Measurements from ENCODE around the gene BAIAP3. TPM values are rescaled to one million over a fixed set of nuclear protein-coding genes. Genes with fewer than 3 reads are reported as not detected.

The BAIAP3 gene
- total and polyA plus RNA-seq, 2 of the 8 experiments (the other 6 are each of a cell fraction or from before 2014, with no cell fraction given) = 2.9 to 6.8 TPM

DNA sequence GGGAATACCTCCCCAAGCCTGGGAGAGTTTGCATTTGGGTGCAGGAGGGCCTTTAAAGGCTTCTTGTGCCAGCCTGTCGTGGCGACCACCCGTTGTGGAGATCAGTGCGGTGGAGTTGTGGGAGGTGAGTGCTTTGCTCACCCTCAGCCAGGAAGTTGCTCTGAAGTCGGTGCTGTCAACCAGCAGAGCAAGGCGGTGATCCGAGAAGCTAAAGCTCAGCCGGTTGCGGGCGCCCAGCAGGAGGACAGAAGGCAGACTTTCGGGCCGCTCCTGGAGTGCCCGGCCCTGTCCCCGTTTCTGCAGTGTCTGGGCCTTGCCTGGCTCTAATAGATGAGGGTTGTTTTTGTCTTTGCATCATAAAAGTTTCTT, 22.6 kb upstream of the BAIAP3 start:
- WGBS, 2 experiments (ENCODE audit: extremely low coverage in 1 of 2, insufficient coverage in 1 of 2, insufficient read length in 1 of 2, insufficient replicate concordance in 2 of 2, low coverage in 1 of 2, low lambda C conversion rate in 2 of 2, missing lambda C conversion rate in 1 of 2) = 28% methylated on average over 14 of the region's 14 CpGs; no CpG with 5 or more reads in 1 of the 2 experiments
- Histone ChIP-seq H3K23ac (ENCODE audit: insufficient read length) (no peak overlapping the region), H3K56ac (replicated peaks; ENCODE audit: insufficient read length, low read depth, low read length) (no peak overlapping the region), H2BK5ac (ENCODE audit: low read depth, low read length) (no peak overlapping the region), H2AK5ac (ENCODE audit: low read depth, low read length) (no peak overlapping the region; the same call in 1 of the 2 replicates), H3K23me2 (ENCODE audit: low read depth, low read length) (peaks cover 22% of the 10 kb centered on the region), H3K79me2 (ENCODE audit: control insufficient read depth in 1 of 2, insufficient read depth in 2 of 2, low read length in 2 of 2) (peaks cover 36 to 60% of the 10 kb centered on the region in 2 experiments), H2BK15ac (ENCODE audit: low read length) (no peak overlapping the region), H3K4me3 (ENCODE audit: extremely low read depth in 1 of 4, insufficient read depth in 2 of 4, low read depth in 3 of 4, low read length in 4 of 4) (peak overlapping the region; percentile 89 to 98 (median 96)), H2BK20ac (ENCODE audit: low read length) (no peak overlapping the region), H4K91ac (replicated peaks; ENCODE audit: insufficient read length, low read length) (no peak overlapping the region), H3K4me1 (replicated peaks in 1 of 4; ENCODE audit: control insufficient read depth in 3 of 4, insufficient read depth in 4 of 4, low read length in 3 of 4) (peaks cover 0 to 12% (median 5%) of the 10 kb centered on the region in 4 experiments; a peak in 5 of 7 replicates), H3K4me2 (ENCODE audit: insufficient read depth in 1 of 2, low read depth in 2 of 2, low read length in 2 of 2) (peak overlapping the region; percentile 96 to 99), H2AFZ (ENCODE audit: low read length) (no peak overlapping the region), H3K36me3 (ENCODE audit: control insufficient read depth in 2 of 4, insufficient read depth in 4 of 4, low read length in 3 of 4) (peaks cover 9 to 30% (median 18%) of the 10 kb centered on the region in 4 experiments; a peak in 7 of 8 replicates), H3K14ac (ENCODE audit: insufficient read length) (no peak overlapping the region), H3K9me3 (ENCODE audit: insufficient read depth in 2 of 2, low read depth in 1 of 2, low read length in 1 of 2) (no peaks in the 10 kb centered on the region), H3K27ac (ENCODE audit: low read depth, low read length) (no peak overlapping the region; the same call in 1 of the 2 replicates), H3K79me1 (ENCODE audit: low read depth, low read length) (peaks cover 3% of the 10 kb centered on the region; the same call in 1 of the 2 replicates), H4K8ac (ENCODE audit: extremely low read depth, insufficient read depth, low read length) (no peak overlapping the region), H4K20me1 (replicated peaks in 1 of 2; ENCODE audit: control insufficient read depth in 1 of 2, insufficient read depth in 2 of 2, low read length in 2 of 2) (peaks cover 45 to 47% of the 10 kb centered on the region in 2 experiments), H4K5ac (ENCODE audit: insufficient read length, low read depth, low read length) (no peak overlapping the region), H3K9ac (replicated peaks in 1 of 4; ENCODE audit: extremely low read depth in 1 of 4, low read depth in 3 of 4, low read length in 3 of 4) (peak overlapping the region in 3 of 4 experiments; percentile 95 to 100 (median 100); a peak in 5 of 7 replicates), H2BK12ac (ENCODE audit: low read depth, low read length) (no peak overlapping the region), H3K18ac (ENCODE audit: extremely low read depth, low read length) (no peak overlapping the region), H3K27me3 (replicated peaks in 1 of 4; ENCODE audit: control insufficient read depth in 3 of 4, extremely low read depth in 1 of 4, insufficient read depth in 3 of 4, low read length in 3 of 4) (no peaks in the 10 kb centered on the region), H3K4ac (replicated peaks; ENCODE audit: insufficient read length, low read depth, low read length) (no peak overlapping the region), H2BK120ac (replicated peaks; ENCODE audit: low read depth, low read length) (no peak overlapping the region)
- no peak for DNase-seq (ENCODE audit: low read depth in 1 of 2, low spot score in 2 of 2)
- TF ChIP-seq SP2 (IDR thresholded peaks at IDR 0.05; ENCODE audit: low read length) (no peak), TBP (IDR thresholded peaks at IDR 0.05; ENCODE audit: low read depth, low read length) (no peak), SIN3A (conservative IDR thresholded peaks at IDR 0.05 in 1 of 2, IDR thresholded peaks at IDR 0.05 in 1 of 2; ENCODE audit: low read depth in 1 of 2, low read length in 2 of 2) (0 out of 4 replicates have a peak, but pooled peaks of 1 of the 2 experiments have one; percentile 41), POLR2AphosphoS5 (IDR thresholded peaks at IDR 0.05; ENCODE audit: low read depth, low read length) (peak; percentile 34; the same call in 1 of the 2 replicates)
- FAIRE-seq = no peak
- ChIA-PET POLR2A (ENCODE audit: partially characterized antibody) (interaction anchor here (1.7 to 11.4 kb wide), 4 partner anchors 9 to 17 kb away, joined by 4 to 106 read pairs (median 8); no protein-coding TSS in a partner anchor), CTCF (ENCODE audit: partially characterized antibody) (interaction anchor here (1.4 to 1.9 kb wide), 2 partner anchors 11 to 26 kb away, joined by 3 to 4 read pairs; no protein-coding TSS in a partner anchor)
